MM.1S (cell line): ENCODE data around the gene MED13L.

Experiments
- EZH2 ChIP-seq: fragments of 300-600 bp; sonication (generic); optimal IDR thresholded peaks from 2 replicates; pipeline ENCODE3; 2017; ENCODE audit warnings: low read depth, mild to moderate bottlenecking, antibody characterized with exemption, low read length, mixed read lengths
- EZH2phosphoT487 ChIP-seq: fragments of 300-600 bp; sonication (generic); IDR thresholded peaks from 2 replicates; pipeline ENCODE4 v1.6.1; 2018; ENCODE audit warnings: antibody characterized with exemption, low read length
- TF ChIP-seq, protein P1 (sequence below): fragments of 300-600 bp; sonication (generic); IDR thresholded peaks from 2 replicates; pipeline ENCODE4 v1.5.1; 2016; ENCODE audit warnings: antibody characterized with exemption, low read length, mixed read lengths

DNA sequence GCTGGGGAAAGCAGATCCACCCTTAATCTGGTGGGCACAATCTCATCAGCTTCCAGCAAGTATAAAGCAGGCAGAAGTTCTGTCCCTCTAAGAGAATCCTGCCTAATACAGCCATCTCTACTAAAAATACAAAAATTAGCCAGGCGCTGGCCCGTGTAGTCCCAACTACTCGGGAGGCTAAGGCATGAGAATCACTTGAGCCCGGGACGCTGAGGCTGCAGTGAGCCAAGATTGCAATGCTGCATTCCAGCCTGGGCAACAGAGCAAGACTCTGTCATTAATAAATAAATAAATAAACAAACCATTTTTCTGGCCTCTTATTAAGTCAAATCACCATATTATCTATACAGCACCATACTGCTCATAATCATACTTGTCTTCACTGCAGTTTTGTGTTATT lies 111.2 kb downstream of the MED13L start:
- TF ChIP-seq, protein P1, sequence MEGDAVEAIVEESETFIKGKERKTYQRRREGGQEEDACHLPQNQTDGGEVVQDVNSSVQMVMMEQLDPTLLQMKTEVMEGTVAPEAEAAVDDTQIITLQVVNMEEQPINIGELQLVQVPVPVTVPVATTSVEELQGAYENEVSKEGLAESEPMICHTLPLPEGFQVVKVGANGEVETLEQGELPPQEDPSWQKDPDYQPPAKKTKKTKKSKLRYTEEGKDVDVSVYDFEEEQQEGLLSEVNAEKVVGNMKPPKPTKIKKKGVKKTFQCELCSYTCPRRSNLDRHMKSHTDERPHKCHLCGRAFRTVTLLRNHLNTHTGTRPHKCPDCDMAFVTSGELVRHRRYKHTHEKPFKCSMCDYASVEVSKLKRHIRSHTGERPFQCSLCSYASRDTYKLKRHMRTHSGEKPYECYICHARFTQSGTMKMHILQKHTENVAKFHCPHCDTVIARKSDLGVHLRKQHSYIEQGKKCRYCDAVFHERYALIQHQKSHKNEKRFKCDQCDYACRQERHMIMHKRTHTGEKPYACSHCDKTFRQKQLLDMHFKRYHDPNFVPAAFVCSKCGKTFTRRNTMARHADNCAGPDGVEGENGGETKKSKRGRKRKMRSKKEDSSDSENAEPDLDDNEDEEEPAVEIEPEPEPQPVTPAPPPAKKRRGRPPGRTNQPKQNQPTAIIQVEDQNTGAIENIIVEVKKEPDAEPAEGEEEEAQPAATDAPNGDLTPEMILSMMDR, result no peak
- no peak for TF ChIP-seq EZH2phosphoT487
- TF ChIP-seq EZH2, result no peak
